ENCODE results near the gene ZNF117.
A peak's percentile ranks its signal among the peaks of the same experiment; 100 is the strongest.
"Not testable (repeated sequence)": the region's sequence is repeated elsewhere in the genome, so short reads cannot be mapped to it uniquely, and the experiment has no call there.

Gene ZNF117

DNA sequence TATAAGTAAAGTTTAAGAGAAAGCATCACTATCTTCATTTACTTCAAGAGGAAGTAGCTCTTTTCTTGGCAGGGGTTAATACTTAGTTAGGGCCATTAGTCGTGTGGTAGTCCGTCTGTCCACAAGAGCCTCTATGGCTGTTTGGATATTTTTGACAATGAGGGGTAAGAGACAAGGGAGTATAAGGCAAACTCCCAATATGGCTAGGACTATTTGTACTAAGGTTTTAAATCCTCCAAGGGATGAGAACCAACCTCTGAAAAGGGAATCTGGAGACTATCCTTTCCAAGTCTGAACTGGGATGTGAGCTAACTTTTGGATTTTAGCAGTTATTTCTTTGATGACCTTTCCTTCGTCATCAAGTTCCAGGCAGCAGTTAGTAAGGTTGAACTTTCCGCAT is at the start of gene ZNF117:
TSS of gene ZNF117 (minus strand) at position 101 of the 400 bp plus-strand sequence.
- no peak for DNase-seq

DNA sequence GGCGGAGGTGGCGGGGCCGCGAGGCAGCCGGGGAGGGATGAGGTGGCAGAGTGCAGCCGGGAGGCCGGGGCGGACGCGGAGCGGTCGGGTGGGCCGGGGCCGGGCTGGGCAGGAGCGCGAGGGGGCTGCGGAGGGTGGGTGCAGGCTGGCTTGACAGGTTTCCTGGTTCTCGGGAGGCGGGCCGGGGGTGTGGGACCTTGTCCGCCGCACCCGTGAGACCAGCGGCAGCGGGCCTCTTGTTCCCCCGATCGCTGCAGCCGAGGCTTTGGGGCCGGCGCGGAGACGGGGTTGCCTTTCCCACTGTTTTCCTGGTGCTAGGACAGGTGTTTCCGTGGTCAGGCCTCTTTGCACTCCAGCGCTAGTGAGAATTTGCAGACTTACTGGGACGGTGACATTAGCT is 47.9 kb upstream of the ZNF117 start:
- peak; percentile 41 for DNase-seq

DNA sequence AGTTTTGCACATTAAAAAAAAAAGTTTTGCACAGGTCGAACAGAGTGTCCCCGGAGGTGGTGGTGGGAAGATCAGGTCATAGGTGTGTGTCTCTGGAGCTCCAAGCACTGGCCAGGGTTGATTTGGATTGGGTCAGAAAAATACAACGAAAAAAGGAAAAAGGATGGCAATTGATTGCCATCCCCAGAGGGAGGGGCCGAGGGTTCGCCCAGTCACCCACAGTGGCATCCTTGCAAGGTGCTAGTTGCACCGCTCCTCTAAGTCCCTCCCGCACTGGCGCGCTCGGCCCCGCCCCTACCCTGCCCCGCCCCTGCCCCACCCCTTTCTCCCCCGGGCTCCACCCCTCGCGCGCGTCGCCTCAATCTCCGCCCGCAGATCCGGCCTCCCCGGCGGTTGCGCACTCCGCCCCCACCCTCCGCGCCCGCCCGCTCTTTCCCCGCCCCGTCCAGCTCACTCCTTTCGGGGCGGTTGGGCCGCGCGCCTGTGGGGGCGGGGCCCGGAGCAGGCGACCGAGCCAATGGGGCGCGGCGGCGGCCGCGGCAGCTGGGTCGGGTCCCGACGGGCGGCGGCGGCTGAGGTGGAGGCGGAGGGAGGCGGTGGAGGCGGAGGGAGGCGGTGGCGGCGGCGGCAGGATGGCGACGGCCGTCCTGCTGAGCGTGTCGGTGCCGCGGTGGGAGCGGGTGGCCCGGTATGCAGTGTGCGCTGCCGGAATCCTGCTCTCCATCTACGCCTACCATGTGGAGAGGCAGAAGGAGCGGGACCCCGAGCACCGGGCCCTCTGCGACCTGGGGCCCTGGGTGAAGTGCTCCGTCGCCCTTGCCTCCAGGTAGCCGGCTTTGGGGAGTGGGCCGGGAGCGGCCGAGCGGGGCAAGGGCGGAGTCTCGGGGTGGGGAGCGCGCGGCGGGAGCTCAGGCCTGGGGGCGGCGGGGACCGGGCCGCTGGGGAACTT is 47.2 kb upstream of the ZNF117 start:
- peak; percentile 89 for DNase-seq

DNA sequence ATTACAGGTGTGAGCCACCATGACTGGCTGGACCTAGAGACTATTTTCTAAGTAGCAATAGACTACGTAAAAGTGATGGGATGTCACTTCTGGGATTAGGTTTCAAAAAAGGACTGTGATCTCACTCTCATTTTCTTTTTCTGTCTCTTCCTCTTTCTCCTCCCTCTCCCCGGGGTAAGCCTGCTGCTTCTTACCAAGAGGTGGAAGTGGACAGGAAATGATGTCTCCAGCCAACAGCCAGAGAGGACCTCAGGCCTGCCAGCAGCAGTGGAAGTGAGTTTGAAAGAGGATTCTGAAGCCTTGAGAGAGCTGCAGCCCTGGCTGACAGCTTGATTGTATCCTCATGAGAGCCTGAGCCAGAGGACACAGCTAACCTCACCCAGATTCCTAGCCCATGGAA is 45.7 kb upstream of the ZNF117 start:
- not testable (repeated sequence) for DNase-seq

DNA sequence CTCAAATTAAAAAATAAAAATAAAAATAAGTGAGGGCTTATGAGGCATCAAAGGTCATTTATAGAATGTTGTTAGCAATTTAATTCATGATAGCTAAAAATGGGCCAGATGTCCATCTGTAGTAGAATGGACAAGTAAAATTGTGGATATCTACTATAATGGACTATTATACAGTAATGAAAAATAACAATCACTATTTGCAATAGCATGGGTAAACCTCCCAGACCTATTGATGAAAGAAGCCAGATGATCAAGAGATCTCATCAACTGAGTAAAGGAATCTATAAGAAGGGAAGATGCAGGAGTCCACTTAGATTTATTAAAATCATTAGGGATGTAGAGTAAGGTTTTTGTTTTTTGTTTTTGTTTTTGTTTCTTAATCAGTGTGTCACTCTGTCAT is 44.6 kb upstream of the ZNF117 start:
- DNase-seq, result not testable (repeated sequence)

DNA sequence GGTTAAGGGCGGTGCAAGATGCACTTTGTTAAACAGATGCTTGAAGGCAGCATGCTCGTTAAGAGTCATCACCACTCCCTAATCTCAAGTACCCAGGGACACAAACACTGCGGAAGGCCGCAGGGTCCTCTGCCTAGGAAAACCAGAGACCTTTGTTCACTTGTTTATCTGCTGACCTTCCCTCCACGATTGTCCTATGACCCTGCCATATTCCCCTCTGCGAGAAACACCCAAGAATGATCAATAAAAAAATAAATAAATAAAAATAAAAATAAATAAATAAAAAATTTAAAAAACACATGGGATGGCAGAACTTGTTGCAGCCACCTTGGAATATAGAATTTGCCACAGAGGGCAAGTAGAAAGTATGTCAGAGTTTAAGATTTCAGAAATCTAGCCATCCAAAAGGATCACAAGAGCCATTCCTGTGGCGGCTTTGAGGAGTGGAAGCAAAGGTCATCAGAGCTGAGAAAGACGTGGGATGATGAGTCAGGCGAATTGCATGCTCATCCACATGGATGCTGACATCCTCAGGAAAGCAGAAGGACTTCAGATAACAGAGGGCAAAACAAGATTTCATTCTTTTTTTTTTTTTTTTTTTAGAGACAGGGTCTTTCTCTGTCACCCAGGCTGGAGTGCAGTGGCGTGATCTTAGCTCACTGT is 43.4 kb upstream of the ZNF117 start:
- not testable (repeated sequence) for DNase-seq

DNA sequence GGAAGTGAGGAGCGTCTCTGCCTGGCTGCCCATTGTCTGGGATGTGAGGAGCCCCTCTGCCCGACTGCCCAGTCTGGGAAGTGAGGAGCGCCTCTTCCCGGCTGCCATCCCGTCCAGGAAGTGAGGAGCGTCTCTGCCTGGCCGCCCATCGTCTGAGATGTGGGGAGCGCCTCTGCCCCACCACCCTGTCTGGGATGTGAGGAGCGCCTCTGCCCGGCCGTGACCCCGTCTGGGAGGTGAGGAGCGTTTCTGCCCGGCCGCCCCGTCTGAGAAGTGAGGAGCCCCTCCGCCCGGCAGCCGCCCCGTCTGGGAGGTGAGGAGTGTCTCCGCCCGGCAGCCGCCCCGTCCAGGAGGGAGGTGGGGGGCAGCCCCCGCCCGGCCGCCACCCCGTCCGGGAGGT is 42.6 kb upstream of the ZNF117 start:
- DNase-seq, result not testable (repeated sequence)

DNA sequence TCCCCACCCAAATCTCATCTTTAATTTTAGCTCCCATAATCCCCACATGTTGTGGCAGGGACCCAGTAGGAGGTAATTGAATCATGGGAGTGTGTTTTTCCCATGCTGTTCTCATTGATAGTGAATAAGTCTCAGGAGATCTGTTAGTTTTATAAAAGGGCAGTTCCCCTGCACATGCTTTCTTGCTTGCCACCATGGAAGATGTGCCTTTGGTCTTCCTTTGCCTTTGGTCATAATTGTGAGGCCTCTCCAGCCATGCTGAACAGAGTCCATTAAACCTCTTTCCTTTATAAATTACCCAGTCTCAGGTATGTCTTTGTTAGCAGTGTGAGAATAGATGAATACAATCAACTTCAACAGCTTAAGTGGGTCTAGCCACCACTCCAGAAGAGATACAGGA is 34.2 kb upstream of the ZNF117 start:
- not testable (repeated sequence) for DNase-seq

DNA sequence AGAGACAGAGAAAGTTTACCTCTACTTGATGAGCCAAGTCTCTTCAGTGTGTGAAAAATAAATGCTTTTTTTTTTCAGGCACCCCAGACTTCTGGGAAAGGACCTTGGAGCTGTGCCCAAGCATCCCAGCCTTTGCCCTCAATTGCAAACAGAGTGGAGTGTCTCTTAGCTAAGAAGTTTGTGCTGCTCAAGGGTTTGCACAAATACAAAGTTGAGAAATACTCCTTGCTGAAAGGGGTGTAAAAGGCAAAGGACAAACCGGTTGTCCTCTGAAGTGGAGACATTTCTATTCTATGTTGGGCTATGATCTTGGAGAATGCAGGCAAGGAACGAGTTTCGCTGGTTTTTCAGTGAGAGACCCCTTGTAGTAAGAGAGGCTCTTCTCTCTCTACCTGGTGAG is 30.1 kb upstream of the ZNF117 start:
- DNase-seq, result not testable (repeated sequence)

DNA sequence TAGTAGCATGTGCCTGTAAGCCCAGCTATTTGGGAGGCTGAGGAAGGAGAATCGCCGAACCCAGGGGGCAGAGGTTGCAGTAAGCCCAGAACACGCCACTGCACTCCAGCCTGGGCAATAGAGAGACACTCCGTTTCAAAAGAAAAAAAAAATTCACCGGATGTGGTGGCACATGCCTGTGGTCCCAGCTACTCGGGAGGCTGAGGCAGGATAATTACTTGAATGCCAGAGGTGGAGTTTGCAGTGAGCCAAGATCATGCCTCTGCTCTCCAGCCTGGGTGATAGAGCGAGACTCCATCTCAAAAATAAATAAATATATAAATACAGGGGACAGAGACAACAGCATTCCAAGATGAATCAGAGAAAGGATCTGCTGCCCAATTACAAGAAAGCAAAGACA is 19.0 kb upstream of the ZNF117 start:
- not testable (repeated sequence) for DNase-seq

DNA sequence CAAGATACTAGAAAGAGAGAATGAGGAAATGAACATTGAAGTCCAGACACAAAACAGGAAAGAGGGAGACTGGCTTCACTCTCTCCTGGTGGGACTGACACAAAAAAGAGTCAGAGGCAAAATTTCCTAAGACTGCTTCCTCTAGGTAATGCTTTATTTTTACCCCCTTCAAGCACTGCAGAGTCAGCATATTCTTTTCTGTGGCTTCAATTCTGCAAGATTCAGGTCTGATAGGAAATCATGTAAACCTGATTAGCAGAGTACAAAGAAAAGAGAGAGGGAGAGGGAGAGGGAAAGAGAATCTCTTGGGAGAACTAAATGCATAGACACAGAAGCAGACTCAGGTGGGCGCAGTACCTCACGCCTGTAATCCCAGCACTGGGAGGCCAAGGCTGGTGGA is 18.6 kb upstream of the ZNF117 start:
- not testable (repeated sequence) for DNase-seq

DNA sequence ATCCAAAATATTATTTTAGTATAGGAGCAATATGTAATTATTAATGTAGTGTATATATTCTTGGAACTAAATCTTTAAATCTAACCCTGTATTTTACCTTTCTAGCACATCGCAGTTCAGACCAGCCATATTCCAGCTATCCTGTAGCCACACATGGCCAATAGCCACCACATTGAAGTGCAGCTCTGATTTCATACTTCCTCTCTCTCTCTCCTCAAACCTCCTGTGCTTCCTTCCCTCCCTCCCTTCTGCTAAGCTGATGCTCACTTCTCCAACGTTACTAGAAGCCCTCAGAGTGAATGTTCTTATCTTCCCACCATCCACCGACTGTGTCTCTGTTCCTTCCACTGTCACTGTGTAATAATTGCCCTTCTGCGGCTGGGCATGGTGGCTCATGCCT is 16.2 kb upstream of the ZNF117 start:
- not testable (repeated sequence) for DNase-seq

DNA sequence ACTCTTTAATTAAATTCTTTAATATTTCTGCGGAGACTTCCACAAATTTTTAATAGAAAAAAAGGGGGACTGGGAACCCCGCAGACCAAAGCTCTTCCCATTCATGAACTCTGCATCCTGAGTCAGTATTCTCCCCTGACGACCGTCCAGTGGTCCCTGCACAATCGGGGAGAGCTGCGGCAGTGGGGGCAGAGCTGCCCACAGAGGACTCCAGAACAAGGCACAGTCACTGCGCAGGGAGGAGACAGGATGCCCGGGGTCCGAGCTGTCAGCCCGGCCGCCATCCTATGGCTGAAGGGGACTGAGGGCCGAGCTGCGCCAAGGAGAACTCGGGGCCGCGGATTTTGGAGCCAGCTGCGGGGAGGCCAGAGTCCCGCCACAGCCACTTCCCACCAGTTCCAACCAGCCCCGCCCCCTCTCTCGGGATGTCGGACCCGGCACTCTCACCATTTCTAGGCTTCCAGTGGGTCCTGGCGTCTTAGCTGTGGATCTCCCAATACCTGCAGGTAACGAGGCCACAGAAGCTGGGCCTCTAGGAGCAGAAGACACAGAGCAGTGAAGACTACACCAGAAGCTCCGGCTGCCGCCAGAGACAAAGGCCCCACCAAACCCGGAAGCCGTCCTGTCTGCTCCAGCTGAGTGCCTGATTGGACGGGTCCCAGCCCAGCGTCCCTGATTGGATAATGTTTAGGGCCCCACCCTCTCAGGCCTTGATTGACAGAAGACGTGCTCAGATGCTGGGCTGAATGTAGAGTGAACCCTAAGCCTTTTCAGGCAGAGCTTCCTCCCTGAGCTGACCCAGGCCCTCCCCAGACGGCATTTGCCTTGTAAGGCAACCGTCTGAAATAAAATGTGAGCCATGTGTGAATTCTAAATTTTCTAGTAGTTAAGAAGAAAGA is 15.5 kb upstream of the ZNF117 start, which contains the start of gene ERV3-1:
TSS of gene ERV3-1 (minus strand) at position 594 of the 899 bp plus-strand sequence. CDS start 13,661 bp downstream, outside the sequence.
- peak; percentile 90 for DNase-seq

DNA sequence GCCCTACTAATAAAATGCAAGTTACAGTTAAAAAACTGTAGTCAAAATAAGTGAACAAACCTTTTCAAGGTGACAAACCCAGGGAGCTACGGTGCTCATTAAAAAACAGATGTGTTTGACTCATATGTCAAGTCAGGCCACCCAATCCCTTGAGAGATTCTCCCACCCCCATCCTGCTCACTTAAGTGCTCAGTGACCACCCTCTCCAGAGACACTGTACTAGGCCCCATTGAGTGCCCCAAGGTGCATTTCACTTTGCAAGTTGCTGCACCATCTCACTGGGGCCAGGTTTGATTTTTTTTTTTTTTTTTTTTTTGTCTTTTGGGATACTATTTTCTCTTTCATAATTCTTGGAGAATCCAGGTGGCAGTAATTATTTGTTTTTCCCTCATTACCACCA is 13.7 kb upstream of the ZNF117 start:
- DNase-seq, result no peak

DNA sequence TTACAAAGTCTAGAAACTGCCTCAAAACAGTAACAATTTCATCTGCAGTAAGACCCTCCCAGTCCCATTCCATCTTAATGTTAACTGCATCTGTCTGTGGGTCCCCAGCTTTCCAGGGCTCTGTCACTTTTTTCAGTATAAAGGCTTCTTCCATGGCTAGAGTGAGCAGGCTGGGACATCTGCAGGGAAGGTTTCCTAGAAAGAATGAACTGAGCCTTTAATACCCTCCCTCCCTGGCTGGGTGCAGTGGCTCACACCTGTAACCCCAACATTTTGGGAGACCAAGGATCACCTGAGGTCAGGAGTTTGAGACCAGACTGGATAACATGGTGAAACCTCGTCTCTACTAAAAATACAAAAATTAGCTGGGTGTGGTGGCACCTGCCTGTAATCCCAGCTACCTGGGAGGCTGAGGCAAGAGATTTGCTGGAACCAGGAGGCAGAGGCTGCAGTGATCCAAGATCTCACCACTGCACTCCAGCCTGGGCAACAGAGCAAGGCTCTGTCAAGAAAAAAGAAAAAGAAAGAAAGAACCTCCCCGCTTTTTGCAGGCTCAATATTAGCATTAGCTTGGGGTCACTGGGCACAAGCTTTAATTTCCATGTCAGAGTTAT is 12.2 kb upstream of the ZNF117 start:
- DNase-seq, result no peak

DNA sequence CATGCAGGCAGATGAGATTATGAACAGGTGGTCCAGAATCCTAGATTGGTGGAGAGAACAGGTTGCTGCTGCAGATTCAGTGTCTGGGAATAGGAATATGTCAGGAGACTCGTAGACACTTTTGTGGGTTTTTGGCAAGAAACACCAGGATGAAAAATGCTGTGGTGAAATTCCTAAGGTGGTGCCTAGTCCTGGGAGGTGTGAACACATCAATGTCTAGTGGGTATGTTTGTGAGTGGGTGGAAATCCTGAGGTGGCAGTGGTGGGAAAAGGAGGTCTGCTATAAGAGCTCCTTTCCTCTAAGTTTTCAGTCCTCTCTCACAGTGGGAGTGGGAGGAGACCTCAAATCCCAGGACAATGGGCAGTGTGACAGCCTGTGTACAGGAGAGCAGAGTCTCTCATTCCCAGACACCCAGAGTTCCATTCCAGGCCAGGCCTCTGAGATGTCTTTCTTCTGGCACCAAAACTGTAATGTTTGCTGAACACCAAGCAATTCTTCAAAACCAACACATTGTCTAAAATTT is 10.5 kb upstream of the ZNF117 start:
- no peak for DNase-seq

DNA sequence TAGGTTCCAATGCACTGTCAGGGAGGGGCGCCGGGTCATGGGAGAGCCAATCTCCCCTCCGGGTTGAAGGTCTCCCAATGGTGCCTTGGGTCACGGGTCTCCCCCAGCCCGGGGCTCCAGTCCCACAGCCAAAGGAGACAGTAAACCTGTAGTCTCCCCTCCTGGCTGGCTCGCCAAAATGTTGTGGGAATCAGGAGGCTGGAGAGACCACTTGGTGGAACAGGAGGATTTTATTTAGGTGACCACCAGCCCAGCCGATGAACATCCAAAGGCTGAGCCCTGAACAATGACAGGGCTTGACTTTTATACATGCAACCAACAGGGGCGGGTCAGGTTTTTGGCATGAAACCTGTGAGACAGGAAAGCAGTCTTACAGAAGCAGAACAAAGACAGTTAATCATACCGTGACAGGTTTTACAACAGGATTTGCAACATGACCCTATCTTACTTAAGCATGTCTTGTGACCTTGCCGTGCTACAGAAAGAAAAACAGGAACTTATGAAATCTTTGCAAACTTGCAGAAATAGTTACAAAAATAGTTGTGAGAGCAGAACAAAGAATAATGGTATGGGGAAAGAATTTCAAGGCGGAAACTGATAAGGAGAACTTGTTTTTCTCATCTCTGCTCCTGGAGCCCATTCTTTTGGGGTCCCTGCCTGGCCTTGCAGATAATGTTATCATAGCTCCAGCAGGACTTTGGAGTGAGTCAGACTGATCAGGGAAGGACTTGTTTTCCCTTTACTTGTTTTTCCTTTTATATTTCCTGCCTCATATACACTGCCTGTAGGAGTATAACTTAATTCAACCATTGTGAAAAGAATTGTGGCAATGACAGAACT is 8.5 kb upstream of the ZNF117 start:
- no peak for DNase-seq

DNA sequence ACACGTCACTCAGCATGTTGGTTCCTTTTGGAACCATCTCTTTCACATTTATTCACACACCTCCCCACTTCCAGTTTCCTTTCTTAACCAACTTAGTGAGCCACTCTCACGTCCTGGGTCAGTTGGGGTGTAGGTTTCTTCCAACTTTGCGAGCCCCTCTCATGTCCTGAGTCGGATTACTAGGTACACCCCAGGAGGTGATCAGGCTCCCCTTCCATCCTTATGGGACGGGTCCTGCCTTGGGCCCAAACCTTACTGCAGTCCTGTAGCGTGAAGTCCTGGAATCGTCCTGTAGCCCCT is 8.0 kb upstream of the ZNF117 start:
- DNase-seq, result no peak

DNA sequence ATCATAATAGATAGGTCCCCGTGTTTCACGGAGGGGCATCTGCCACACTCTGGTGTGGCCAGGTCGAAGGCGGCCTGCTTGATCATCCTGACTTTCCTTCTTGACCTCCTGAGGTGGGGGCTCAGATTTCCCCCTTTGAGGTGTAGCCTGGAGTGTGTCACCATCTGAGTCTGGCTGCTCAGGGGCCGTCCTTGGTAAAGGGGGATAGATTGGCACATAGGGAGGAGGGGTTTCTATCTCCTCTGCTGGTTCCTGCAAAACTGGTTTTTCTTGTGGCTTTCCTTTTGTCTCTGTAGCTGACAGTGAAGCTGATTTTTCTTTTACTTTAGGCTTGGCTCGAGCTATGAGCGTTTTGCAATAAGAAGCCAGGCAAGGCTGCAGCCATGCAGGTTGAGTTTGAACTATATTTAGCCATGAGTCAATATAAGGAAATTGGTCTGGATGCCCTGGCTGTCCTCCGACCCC is 7.1 kb upstream of the ZNF117 start:
- no peak for DNase-seq

DNA sequence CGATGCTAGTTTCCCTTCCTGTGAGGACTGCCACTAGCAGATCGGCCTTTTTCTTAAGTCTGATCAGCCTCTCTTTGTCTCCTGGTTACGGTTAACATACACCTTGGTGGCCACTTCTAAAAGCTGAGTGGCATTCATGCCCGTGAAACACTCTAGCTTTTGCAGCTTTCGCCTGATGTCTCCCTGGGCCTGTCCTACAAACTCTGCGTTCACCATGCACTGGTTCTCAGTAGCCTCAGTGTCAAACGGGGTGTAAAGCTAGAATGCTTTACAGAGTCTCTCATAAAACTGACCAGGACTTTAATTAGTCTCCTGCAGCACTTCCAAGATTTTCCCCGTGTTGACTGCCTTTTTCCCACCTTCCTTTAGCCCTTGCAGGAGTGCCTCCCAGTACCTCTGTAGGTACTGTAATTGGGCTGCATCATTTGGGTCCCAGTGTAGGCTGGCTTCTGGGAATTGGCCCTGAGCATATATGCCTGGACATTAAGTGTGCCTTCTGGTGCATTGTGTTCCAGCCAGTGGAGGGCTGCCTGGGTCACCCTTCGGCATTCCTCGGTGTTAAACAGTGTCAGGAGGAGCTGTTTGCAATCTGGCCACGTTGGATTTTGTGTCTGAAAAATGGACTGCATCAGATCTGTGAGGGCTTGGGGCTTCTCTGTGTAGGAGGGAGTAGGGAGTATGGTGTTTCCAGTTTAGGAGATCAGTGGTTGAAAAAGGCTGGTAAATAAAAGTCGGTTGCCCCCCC is 6.5 kb upstream of the ZNF117 start:
- DNase-seq, result no peak

DNA sequence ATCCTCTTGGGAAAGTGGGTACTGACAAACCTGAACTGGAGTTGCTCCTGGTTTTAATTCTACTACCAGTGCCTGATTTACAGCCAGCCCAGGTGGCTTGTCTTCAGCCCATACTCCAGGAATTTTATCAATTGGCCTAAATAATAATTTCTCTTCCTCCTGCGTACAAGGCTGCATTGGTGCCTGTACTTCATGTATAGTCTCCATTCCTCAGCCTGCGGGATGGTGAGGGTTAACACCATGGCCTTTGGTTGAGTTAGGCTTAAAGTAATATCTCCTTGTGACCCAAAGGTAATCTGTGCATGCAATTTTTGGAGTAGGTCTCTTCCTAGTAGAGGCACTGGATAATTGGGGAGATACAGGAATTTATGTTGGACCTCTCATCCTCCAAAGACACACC is 5.5 kb upstream of the ZNF117 start:
- DNase-seq, result no peak
